ENCODE data around the gene TNFRSF8.

Gene TNFRSF8

GRCh38 chr1:12144236-12144635 lies 81.1 kb downstream of the TNFRSF8 start:
- DNase-seq = no peak

- no peak for DNase-seq
Measured at GRCh38 chr1:12144969-12145368, 81.9 kb downstream of the TNFRSF8 start.

DNA sequence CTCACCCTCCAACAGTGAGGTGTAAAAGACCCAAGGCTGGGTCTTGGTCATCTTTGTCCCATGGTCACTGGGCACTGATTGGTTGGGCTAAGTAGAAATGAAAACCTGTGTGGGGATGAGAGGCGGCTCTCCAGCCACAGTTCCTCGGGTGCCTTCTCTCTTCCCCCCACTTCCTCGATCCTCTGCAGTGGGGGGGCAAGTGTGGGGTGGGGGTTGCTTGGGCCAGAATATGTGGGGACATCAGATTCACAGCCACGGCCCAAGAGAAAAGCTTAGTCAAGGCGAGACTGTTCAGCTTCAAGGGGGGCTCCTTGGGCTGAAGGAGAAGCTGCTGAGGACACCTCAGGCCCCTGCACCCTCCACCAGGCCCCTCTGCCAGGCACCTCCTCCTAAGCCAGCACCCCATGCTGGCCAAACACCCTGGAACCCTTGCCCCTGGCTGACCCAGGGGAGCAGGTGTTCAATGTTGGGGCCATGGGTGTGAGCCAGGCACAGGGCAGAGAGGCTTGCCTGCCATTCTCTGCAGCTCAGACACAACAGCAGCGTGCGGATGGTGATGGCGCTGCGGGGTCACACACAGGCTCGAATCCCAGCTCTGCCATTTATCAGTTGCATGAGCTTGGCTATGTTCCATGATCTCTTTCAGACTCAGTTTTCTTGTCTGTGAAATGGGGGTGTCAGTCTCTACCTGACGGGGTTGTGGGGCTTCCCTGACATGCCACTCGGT lies 82.7 kb downstream of the TNFRSF8 start:
- no peak for DNase-seq

DNA sequence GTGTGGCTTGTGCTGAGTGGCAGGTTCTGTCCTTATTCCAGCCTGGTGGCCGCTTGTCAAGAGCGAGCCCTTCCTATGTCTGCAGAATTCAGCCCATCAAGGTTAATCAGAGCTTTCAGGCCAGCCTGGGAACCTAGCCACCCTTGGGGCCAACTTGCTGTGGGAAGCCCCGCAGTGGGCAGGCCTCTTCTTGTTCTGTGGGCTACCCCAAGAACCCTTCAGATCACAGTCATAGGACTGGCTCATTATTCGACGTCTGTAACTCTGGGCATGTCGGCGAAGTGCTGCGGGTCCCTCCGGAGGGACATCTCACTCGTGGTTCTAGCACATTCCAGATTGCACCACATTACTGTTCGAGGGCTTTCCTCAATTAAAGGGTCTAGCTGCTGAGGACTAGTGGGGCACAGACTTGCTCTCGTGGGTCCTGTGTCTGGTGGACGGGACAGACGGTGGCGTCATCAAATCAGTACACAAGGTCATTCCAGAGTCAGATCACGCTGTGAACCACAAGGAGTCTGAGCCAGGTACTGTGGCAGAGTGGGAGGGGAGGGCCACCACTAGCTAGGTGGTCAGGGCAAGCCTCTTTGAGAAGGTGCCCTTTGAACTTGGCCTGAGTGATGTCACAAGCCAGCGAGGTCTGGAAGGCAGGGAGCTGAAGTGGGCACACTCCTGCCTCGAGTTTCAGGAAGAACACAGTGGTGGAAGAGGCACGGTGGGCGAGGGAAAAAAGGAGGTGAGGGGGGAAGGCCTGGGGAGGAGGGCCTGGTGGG lies 83.4 kb downstream of the TNFRSF8 start:
- no peak for DNase-seq

DNA sequence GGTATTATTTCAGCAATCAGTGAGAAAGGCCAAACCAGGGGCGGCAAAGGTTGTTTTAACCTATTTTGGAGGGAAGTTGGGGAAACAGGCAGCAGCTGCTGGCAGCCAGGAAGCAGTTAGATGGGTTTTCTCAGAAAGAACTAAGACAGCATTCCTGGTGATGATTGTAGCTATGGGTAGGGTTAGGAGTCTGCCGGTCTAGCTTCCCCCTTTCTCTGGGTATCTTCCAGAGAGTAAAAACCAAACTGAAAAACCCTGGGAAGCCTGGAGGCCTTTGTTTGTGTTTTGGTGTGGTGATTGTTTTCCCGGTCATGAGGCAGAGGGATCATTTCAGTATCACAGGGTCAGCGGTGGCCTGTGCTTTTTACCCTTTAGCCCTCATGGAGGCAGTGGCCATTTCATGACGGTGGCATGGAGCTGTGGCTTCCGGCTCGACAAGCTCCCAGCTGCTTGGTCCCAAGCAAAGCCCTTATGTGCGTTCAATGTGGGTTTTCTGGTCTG lies 84.1 kb downstream of the TNFRSF8 start:
- no peak for DNase-seq

DNA sequence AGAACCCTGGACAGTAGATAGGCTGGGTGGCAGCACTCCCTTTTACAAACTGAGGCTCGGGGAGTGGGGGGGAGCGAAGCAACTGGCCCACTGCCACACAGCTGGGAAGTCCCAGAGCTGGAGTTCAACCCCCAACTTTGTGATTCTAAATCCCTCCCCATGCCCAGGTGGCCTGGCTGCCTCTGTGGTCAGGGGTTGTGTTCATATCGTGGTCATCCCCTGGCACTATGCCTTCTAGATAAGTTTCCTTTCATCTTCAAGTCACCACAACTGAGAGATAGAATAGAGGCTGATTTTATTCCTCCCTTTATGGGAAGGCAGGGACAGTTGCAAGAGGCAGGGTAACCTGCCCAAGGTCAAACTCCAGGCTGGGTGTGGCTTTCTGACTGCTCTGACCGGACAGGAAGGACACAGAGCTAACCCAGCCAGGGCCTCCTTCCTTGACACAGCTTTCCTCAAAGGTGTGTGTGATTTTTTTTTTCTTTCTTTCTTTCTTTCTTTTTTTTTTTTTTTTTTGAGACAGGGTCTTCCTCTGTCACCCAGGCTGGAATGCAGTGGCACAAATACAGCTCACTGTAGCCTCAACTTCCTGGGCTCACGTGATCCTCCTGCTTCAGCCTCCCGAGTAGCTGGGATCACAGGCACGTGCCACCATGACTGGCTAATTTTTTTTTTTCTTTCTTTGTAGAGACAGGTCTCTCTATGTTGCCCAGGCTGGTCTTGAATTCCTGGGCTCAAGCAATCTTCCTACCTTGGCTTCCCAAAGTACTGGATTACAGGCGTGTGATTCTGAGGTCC lies 85.3 kb downstream of the TNFRSF8 start:
- no peak for DNase-seq

DNA sequence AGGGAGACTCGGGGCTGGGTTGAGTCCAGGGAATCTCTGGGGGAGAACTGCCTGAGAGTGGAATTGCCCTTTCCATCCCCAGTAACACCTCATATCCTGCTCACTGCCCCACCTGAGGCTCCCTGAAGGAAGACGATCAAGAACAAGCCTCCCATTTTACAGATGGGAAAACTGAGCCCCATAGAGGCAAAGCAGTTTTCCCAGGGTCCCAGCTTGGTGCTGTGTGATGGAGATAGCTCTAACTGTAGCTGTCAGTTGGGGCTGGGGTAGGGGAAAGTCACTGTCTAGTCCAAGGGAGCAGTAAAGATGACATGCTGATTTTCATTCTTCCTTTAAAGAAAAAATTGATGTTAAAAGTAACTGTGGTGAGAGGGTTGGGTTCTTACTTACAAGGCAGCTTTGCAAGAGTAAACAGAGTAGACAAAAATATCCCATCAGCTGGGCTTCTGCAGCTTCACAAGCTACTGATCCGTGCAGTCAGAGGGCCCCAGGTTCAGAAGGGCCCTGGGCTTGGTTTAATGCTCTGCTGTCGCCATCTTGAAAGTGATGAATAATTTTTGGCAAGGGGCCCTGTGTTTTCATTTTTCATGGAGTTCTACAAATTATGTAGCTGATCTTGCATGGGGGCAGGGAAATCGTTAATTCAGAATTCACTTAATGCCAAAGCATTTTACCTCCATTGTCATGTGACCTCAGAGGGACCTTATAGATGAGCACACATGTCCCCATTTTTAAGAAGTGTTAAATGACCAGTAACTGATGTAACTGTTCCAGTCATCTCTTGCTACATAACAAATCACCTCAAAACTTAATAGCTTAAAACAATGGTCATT lies 86.1 kb downstream of the TNFRSF8 start:
- no peak for DNase-seq

DNA sequence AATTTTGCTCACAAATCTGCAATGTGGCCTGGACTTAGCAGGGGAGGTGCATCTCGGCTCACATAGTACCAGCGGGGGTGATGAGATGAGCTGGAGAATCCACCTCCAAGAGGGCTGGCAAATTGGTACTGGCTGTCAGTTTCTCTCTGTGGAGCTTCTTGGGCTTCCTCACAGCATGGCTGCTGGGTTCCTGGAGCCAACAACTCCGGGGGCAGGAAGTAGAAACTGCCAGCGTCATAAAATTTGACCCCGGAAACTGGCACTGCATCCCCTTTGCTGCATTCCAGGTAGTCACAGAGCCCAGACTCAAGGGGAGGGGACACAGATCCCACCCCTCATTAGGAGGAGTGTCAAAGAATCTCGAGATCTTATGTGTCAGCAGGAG lies 86.7 kb downstream of the TNFRSF8 start:
- DNase-seq = no peak

DNA sequence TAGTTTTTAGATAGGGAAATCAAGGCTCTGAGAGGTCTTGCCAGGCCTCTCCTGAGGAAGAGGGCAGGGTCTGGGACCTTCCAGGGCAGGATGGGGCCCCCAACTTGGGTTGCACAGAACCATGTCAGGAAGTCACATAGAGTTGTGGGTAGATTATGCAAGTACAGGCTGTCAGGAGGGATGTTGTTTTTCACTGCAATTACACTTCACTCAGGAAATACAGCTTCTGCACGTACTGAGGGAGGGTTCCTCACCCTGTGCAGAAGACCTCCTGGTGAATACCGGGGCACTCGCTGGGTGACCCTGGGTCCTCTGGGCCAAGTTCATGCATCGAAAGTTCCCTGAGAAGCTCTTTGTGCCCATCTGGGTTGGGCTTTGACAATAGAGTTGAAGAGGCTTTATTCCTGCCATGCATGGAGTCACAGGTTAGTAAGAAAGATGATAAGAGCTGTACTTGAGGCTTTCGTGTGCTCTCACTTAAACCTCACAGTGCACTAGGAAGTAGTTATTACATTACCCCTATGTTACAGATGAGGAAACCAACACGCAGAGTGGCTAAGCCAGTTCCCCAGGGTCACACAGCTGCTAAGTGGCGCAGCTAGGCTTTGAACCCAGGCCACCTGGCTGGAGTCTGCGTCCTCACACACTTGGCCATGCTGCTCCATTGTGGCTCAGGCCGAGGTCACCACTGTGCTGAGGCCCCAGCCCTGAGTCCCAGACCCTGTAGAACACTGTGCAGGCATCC lies 87.5 kb downstream of the TNFRSF8 start:
- DNase-seq = no peak

- no peak for DNase-seq
Measured at GRCh38 chr1:12151465-12151864, 88.4 kb downstream of the TNFRSF8 start.

DNA sequence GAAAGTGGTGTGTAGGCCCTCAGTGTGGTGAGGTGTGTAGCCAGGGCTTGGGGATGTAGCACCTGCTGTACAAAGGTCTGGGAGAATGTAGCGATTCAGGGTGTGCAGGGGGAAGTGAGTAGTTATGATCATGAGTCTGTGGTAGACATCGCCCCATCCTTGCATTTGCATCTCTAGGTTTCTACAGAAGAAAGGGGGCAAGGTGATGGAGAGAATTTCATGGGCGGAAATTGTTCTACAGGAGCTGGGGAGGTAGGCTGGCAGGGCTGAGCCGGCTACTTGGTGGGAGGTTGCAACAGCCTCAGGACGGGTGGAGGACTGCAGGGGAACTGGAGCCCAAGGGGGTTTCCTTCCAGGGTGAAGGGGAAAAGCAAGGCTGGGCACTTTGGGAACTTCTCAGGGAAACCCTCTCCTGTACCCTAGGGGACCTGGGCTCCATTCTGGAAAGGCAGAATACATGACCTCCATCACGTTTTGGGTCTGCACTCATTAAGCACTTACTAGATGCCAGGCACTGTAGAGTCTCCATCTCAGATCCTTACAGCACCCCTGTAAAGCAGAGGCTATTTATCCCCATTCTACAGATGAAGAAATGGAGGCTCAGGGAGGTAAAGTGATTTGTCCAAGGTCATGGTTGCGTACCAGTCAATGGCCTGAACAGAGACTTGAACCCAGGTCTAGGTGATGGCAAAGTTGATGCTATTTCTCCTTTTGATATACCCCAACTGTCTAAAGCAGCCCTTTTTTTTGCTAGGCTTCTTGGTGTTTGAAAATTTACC lies 89.2 kb downstream of the TNFRSF8 start:
- DNase-seq = no peak

DNA sequence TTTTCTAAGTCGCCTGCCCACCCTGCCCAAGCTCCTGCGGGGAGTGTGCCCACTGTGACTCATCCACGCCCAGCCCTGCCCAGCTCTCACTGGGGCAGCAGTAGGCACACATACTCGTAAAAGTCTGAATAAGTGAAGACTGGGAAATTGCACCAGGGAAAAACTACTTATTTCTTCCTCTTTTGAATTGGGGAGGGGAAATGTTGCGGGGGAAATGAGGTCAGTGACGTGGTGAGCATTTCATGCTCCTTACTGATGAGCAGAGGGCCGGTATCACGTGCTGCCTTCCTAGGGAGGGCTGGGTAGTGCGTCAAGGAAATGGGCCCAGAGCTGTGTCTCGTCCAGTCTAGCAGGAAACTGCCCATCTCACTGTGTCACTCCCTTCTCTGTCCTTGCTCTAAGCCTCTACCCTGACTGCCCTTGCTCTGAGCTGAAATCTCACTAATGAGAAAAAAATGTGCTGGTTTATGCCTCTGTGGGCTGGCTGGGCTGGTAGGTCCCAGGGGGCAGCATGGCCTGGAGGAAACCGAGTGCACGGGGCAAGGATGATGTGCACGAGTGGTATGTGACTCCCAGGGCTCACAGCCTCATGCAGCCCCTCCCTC lies 90.2 kb downstream of the TNFRSF8 start:
- peak; percentile 48 for DNase-seq

DNA sequence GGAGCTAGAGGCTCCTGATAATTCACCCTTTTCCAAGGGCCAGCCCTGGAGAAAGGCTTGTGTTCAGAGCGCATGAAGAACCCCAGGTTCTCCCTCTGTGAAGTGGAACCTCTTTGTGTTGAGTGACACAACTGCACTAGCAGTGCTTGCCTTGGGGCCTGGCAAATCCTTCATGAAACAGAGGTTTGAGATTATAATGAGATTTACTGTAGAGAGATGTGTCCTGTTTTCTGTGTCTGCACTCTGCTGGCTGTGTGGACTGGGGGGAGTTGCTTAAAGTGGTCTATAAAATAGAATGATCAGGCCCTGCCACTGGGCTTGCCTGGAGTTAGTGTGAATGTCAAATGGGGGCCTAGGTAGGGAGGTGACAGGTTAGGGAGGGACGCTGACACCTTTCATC lies 92.2 kb downstream of the TNFRSF8 start:
- DNase-seq = no peak

GRCh38 chr1:12157366-12158231 lies 94.5 kb downstream of the TNFRSF8 start:
- no peak for DNase-seq

DNA sequence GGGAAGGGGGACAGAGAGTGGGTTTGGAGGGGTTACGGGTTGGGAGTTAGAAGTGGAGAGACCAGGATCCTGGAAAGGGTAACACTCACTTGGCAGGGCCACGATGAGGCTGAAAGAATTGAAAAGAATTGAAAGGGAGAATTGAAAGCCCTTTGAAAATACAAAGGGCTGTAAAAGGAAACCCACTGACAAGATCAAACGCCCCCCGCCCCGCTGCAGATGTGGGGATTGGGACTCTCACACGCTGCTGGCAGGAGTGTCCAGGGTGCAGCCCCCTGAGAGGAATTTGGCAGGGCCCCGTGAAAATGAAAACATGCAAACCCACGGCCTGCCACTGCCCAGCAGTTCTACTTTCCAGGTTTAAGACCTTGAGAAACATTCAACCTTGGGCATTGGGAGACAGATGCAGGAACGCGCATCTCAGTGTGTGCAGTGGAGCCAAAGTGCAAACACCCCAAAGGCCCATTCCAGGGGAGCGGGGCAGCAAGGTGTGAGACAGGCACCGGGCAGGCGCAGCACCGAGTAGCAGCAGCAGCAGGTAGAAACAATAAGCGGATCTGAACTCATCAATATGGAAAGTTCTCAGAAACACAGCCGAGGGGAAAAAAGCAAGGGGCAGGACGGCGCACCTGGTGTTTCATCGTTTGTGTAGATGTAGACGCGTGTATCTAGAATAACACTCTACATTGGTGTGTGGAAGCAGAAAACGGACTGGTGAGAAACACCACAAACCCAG lies 95.4 kb downstream of the TNFRSF8 start:
- DNase-seq = no peak

- no peak for DNase-seq
Measured at GRCh38 chr1:12159816-12160215, 96.7 kb downstream of the TNFRSF8 start.

DNA sequence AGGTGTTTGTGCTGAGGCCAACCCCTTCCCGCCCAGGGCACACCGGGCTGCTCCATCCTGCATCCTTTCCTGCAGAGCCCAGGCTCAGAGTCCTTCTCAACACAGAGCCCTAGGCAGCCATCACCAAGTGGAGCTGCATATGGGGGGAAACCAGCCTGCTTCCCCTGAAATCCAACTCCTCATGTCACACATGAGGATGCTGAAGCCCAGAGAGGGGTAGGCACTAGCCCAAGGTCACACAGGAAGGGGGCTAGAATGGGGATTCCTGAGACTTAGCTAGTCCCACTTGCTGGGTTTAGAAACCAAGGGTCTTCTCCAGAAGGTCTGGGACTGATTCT lies 98.2 kb downstream of the TNFRSF8 start:
- DNase-seq = no peak

- no peak for DNase-seq
Measured at GRCh38 chr1:12161662-12162458, 98.8 kb downstream of the TNFRSF8 start.

Data from GOT3 (cell line).